GM19193 (cell line): ENCODE data around the gene RPS27A.
A peak's percentile ranks its signal among the peaks of the same experiment; 100 is the strongest.

ENCODE experiments used
- POLR2A ChIP-seq: IDR thresholded peaks from 4 replicates; pipeline ENCODE4 v1.6.1; 2011; ENCODE audit not compliant: insufficient read depth, insufficient read length; ENCODE audit errors: extremely low read depth

RPS27A gene

GRCh38 chr2:55232084-55232862 lies at the start of gene RPS27A, which contains the start of gene CLHC1:
TSS of gene RPS27A (plus strand) at chr2:55232688. CDS start at chr2:55232825, 137 bp downstream.
TSS of gene CLHC1 (minus strand) at chr2:55232293. CDS start at chr2:55222411, 9,882 bp downstream.
- TF ChIP-seq POLR2A = peak; percentile 96

DNA sequence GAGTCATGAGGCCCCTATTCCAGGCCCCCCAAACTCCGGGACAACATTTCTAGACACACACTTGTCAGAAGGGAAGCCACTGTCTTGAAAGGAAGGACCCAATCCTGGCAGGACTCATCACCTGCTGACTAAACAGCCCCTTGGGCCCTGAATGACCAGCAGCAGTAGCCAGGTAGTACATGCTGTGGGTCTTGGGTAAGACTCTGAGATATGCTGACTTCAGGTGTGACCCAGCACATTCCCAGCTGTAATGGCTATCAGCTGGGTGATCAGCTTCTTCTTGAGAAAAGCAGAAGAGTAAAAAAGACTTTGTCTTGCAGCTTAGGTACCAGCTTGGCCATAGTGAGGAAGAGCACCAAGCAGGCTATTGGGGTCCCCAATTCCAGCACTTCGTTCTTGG lies 36.0 kb upstream of the RPS27A start:
- TF ChIP-seq POLR2A = no peak

- no peak for TF ChIP-seq POLR2A
These were observed 32.1 kb upstream of the RPS27A start for GRCh38 chr2:55200416-55200815.

DNA sequence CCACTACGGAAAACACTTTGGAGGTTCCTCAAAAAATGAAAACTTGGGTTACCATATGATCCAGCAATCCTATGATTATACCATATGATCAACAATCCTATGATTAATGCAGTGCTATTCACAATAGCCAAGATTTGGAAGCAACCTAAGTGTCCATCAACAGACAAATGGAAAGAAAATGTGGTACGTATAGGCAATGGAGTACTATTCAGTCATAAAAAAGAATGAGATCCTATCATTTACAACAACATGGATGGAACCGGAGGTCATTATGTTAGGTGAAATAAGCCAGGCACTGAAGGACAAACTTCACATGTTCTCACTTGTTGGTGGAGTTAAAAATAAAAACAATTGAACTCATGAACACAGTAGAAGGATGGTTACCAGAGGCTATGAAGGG lies 28.0 kb upstream of the RPS27A start:
- TF ChIP-seq POLR2A = no peak

DNA sequence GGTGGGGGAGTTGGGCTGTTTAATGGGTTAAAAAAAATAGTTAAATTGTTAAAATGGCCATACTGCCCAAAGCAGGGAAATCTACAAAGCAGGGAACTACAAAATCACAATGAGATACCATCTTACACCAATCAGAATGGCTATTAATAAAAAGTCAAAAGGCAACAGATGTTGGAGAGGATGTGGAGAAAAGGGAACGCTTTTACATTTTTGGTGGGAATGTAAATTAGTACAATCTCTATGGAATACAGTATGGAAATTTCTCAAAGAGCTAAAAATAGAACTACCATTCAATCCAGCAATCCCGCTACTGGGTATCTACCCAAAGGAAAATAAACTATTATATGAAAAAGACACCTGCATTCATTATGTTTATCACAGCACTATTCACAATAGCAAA lies 27.5 kb upstream of the RPS27A start:
- TF ChIP-seq POLR2A = no peak

DNA sequence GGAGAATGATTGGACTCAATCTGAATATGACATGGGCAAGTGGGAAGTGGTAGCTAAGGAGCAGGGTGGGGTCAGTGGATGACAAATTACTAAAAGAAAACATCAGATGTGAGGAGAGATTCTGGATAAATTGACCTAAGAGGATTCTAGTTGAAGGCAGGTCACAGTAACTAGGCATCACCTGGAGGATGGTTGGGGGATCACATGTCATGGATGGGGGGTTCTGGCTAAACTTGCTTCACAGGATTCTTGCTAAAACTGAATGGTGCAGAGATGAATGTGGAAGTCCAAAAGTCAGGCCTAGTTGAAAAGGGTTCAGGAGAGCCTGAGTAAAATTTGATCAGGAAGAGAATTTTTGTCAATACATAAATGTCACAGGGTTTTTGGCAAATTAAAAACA lies 18.7 kb upstream of the RPS27A start:
- TF ChIP-seq POLR2A = no peak

- no peak for TF ChIP-seq POLR2A
These were observed 8.3 kb upstream of the RPS27A start for GRCh38 chr2:55223958-55224760.

- no peak for TF ChIP-seq POLR2A
These were observed 7.7 kb upstream of the RPS27A start for GRCh38 chr2:55224761-55225261.

GRCh38 chr2:55225481-55226020 lies 6.9 kb upstream of the RPS27A start:
- no peak for TF ChIP-seq POLR2A

DNA sequence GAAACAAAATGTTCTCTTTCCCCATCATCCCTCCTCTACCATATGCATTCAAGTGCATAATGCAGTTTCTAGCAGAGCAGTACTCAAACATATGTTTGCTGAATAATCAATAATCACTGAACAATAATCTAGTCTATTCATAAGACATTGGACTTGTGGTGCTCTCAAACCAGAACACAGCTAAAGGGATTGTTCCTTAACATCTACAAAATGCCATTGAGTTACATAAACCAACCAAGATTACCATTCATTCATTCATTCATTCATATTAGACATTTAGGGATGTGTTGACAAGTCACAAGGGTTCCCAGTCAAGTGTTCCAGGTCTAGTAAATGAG lies 4.3 kb upstream of the RPS27A start:
- no peak for TF ChIP-seq POLR2A

GRCh38 chr2:55229221-55229620 lies 3.3 kb upstream of the RPS27A start:
- TF ChIP-seq POLR2A = no peak

DNA sequence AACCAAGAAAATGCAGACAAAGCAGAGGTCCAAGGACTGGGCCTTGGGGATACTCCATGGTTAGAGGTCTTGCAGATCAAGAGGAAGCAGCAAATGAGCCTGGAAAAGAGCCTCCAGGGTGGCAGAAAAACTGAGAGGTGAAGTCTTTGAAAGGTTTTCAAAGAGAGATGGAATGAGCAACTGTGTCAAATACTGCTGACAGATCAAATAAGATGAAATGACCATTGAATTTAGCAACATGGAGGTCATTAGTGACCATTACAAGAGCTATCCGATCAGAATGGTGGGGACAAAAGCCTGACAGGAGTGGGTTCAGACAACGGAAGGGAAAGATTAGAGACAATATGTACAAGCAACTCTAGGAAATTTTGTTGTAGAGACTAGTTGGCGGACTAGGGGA lies 1.9 kb upstream of the RPS27A start:
- TF ChIP-seq POLR2A = no peak

DNA sequence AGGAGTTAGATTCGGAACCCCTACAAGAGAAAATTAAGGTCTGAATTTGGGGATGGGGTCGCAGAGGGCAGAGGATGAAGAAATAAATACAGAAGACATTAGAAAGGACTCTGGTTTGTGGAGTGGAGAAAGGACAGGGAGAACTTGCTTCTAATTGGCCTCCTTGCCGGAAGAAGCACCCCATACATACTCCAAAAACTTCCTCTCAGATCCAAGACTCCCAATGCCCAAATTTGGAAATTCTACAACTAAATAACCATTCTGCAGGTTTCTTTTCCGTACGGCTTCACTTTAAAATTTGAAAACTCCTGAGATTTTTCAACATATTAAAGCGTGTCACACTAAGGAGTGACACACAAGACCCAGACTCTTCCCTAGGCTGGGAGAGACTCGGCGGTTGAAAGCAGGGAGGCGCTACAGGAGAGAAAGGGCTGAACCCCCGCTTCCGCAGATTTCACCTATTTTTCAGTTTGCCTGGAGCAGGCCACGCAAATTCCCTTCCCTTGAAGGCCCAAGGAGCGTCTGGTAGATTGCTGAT lies 873 bp upstream of the RPS27A start:
- TF ChIP-seq POLR2A = no peak

GRCh38 chr2:55232863-55233657 lies 572 bp downstream of the RPS27A start:
- TF ChIP-seq POLR2A = no peak

DNA sequence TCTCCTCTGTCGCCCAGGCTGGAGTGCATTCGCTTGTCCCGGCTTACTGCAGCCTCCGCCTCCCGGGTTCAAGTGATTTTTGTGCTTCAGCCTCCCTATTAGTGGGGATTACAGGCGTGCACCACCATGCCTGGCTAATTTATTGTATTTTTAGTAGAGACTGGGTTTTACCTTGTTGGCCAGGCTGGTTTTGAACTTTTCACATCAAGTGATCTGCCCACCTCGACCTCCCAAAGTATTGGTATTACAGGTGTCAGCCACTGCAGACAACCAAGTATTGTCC lies 1.1 kb downstream of the RPS27A start:
- TF ChIP-seq POLR2A = no peak
